Measurements from ENCODE around the gene HYI.
"Not testable (repeated sequence)": the region's sequence is repeated elsewhere in the genome, so short reads cannot be mapped to it uniquely, and the experiment has no call there.

HYI gene, protein sequence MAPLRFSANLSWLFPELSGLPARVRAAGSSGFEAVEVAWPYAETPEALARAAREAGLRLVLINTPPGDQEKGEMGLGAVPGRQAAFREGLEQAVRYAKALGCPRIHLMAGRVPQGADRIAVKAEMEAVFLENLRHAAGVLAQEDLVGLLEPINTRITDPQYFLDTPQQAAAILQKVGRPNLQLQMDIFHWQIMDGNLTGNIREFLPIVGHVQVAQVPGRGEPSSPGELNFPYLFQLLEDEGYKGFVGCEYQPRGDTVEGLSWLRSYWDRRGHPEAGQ

DNA sequence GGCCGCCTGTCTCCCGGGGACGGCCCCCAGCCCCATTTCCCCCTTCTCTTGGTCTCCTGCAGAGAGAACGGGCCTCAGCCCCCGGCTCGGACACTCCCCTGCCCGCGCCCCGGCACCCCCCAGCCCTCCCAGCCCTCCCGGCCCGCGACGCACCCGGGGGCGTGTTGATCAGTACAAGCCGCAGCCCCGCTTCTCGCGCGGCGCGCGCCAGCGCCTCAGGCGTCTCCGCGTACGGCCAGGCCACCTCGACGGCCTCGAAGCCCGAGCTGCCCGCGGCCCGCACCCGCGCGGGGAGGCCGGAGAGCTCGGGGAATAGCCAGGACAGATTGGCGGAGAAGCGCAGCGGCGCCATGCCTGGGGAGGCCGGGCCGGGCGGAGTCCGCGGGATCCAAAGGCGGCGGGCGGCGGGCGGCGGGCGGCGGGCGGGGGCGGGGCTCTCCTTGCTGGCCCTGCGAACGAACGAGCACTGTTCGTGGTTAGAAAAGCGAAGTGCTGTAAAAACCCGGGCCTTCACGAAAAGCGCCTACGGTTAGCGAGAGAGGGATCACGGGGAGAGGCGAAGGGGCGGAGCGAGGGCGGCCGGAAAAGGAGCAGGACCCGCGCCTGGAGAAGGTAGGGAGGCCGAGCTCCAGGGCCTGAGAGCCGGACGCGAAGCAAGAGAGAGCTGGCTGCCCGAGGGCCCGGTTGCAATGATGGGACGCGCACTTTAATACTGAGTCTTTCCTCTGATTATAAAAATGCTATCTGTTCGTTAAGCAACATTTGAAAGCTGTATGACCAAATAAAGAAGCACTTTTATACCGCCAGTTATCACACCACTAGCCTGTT, at the start of gene HYI:
Gene HYI, minus strand, starts transcription at position 490 of the 828 bp plus-strand sequence. Its CDS starts 138 bp downstream, at position 352.
- Histone ChIP-seq H3K27ac (ENCODE audit: low read depth in 2 of 2, low read length in 2 of 2) (peak within 1 kb of the TSS; percentile 92 to 94), H3K4me3 (ENCODE audit: low read length in 2 of 2) (peak within 1 kb of the TSS; percentile 67 to 84), H3K27me3 (ENCODE audit: control insufficient read depth in 2 of 2, insufficient read depth in 2 of 2, low read length in 2 of 2) (no peaks in the 10 kb centered on the region), H3K36me3 (ENCODE audit: control insufficient read depth in 2 of 2, insufficient read depth in 2 of 2, low read length in 2 of 2) (peaks cover 30 to 39% of the 10 kb centered on the region in 2 donors), H3K4me1 (ENCODE audit: control insufficient read depth in 2 of 2, insufficient read depth in 2 of 2, low read length in 2 of 2) (peaks cover 18 to 22% of the 10 kb centered on the region in 2 donors), H3K9me3 (ENCODE audit: control insufficient read depth in 2 of 2, low read length in 2 of 2) (no peaks in the 10 kb centered on the region), H3K9ac (ENCODE audit: low read depth in 1 of 2, low read length in 2 of 2) (peak within 1 kb of the TSS; percentile 67 to 72)

DNA sequence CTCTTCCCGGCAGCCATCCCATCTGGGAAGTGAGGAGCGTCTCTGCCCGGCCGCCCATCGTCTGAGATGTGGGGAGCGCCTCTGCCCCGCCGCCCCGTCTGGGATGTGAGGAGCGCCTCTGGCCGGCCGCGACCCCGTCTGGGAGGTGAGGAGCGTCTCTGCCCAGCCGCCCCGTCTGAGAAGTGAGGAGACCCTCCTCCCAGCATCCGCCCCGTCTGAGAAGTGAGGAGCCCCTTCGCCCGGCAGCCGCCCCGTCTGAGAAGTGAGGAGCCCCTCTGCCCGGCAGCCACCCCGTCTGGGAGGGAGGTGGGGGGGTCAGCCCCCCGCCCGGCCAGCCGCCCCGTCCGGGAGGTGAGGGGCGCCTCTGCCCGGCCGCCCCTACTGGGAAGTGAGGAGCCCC, 48.1 kb upstream of the HYI start:
- H3K9me3 ChIP-seq (ENCODE audit: control insufficient read depth in 2 of 2, low read length in 2 of 2); H3K4me1 ChIP-seq (ENCODE audit: control insufficient read depth in 2 of 2, insufficient read depth in 2 of 2, low read length in 2 of 2); H3K9ac ChIP-seq (ENCODE audit: low read depth in 1 of 2, low read length in 2 of 2); H3K27me3 ChIP-seq (ENCODE audit: control insufficient read depth in 2 of 2, insufficient read depth in 2 of 2, low read length in 2 of 2); H3K27ac ChIP-seq (ENCODE audit: low read depth in 2 of 2, low read length in 2 of 2); H3K36me3 ChIP-seq (ENCODE audit: control insufficient read depth in 2 of 2, insufficient read depth in 2 of 2, low read length in 2 of 2); H3K4me3 ChIP-seq (ENCODE audit: low read length in 2 of 2): not testable (repeated sequence)

DNA sequence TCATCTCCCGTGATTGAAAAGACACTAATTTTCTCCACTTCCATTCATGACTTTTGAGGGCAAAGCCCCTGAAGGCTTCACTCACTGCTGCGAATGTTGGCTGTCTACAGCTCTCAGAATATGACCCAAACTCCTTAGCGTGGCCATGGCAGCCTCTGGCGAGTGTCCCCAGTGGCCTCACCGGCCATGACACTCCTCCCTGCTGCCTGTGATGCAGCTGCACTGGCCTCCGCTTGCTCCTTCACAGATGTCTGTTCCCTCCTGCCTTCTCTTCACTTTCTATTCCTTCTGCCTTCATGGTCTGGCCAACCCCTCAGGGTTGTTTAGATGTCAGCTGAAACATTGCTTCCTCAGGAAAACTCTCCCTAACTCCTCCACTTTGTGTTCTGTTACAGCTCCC, 46.2 kb upstream of the HYI start:
- Histone ChIP-seq H3K27ac (ENCODE audit: low read depth in 2 of 2, low read length in 2 of 2) (no peak overlapping the region), H3K9ac (ENCODE audit: low read depth in 1 of 2, low read length in 2 of 2) (no peak overlapping the region), H3K36me3 (ENCODE audit: control insufficient read depth in 2 of 2, insufficient read depth in 2 of 2, low read length in 2 of 2) (no peaks in the 10 kb centered on the region), H3K27me3 (ENCODE audit: control insufficient read depth in 2 of 2, insufficient read depth in 2 of 2, low read length in 2 of 2) (no peaks in the 10 kb centered on the region), H3K4me1 (ENCODE audit: control insufficient read depth in 2 of 2, insufficient read depth in 2 of 2, low read length in 2 of 2) (no peaks in the 10 kb centered on the region), H3K4me3 (ENCODE audit: low read length in 2 of 2) (no peak overlapping the region), H3K9me3 (ENCODE audit: control insufficient read depth in 2 of 2, low read length in 2 of 2) (no peaks in the 10 kb centered on the region)

DNA sequence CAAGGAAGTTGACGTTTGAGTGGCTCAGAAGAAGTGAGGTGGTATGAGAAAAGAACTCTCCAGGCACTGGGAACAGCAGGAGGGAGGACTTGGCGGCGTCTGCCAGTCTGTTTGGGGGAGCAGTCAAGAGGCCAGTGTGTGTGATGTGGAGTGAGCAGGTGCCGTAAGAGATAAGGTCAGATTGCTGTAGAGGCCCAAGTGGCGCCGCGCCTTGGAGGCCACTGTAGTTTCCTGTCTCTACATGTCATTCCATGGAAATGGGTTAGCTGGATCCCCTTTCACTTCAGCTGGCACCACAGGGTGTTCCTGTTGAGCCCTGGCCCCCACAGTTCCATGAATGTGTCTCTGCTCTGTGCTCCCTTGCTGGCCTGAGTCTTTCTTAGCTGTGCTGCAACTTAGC, 41.5 kb upstream of the HYI start:
- Histone ChIP-seq H3K9ac (ENCODE audit: low read depth in 1 of 2, low read length in 2 of 2) (no peak overlapping the region), H3K27me3 (ENCODE audit: control insufficient read depth in 2 of 2, insufficient read depth in 2 of 2, low read length in 2 of 2) (no peaks in the 10 kb centered on the region), H3K4me3 (ENCODE audit: low read length in 2 of 2) (no peak overlapping the region), H3K27ac (ENCODE audit: low read depth in 2 of 2, low read length in 2 of 2) (no peak overlapping the region), H3K4me1 (ENCODE audit: control insufficient read depth in 2 of 2, insufficient read depth in 2 of 2, low read length in 2 of 2) (no peaks in the 10 kb centered on the region), H3K36me3 (ENCODE audit: control insufficient read depth in 2 of 2, insufficient read depth in 2 of 2, low read length in 2 of 2) (no peaks in the 10 kb centered on the region), H3K9me3 (ENCODE audit: control insufficient read depth in 2 of 2, low read length in 2 of 2) (peaks cover 0 to 2% of the 10 kb centered on the region in 2 donors)

DNA sequence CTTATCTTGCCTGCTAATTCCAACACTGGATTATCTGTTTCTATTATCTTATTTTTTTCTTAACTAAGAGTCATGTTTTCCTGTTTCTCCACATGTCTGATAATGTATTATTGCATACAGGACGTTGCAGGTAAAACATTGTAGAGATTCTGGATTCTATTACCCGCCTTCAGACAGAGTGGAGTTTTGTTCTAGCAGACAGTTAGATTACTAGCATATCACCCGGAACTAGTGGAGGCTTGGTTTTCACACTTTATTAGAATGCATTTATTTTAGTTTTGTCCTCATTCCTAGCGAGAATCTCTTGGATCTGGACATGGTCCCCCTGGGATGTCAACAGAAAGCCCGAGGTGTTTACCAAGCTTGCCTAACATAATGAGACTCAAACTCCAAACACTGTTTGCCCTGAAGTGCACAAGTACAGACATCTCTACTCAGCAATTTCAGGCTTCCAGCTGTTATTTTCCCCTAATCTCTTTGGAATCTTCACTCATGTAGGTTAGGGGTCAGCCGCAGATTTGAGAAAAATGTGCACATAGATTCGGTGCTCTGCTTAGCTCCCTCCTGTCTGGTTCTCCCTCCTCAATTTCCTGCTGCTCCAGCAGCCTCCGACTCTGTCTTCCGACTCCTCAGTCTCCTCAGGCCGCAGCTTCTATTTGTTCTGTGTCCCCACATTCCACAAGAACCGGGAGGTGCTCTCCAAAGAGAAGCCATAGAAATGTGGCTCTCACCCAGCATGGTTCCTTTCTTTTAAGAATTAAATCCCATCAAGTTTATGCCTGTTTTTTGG, 40.1 kb upstream of the HYI start:
- H3K4me3 ChIP-seq (ENCODE audit: low read length in 2 of 2), result no peak overlapping the region
- no peaks in the 10 kb centered on the region for H3K36me3 ChIP-seq (ENCODE audit: control insufficient read depth in 2 of 2, insufficient read depth in 2 of 2, low read length in 2 of 2)
- no peaks in the 10 kb centered on the region for H3K4me1 ChIP-seq (ENCODE audit: control insufficient read depth in 2 of 2, insufficient read depth in 2 of 2, low read length in 2 of 2)
- no peaks in the 10 kb centered on the region for H3K27me3 ChIP-seq (ENCODE audit: control insufficient read depth in 2 of 2, insufficient read depth in 2 of 2, low read length in 2 of 2)
- H3K27ac ChIP-seq (ENCODE audit: low read depth in 2 of 2, low read length in 2 of 2), result no peak overlapping the region
- no peak overlapping the region for H3K9ac ChIP-seq (ENCODE audit: low read depth in 1 of 2, low read length in 2 of 2)
- H3K9me3 ChIP-seq (ENCODE audit: control insufficient read depth in 2 of 2, low read length in 2 of 2), result peaks cover 0 to 2% of the 10 kb centered on the region in 2 donors

DNA sequence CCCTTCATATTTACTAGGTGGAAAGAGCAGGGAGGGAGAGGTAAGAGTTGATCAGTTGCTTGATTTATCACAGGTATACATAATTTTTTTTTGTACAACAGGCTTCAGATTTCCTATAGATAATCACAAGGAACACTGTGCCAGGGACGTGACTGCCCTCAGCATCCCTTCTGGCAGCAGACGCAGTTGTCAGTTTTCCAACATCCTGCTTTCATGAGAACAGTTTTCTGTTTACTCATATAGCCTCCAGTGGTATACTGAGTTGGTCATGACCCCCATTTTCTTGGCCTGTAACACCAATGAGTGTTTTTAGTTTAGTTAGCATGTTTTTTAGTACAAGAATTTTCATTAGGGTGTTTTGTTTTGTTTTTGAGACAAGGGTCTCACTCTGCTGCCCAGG, 39.1 kb upstream of the HYI start:
- no peak overlapping the region for H3K27ac ChIP-seq (ENCODE audit: low read depth in 2 of 2, low read length in 2 of 2)
- no peak overlapping the region for H3K9ac ChIP-seq (ENCODE audit: low read depth in 1 of 2, low read length in 2 of 2)
- H3K4me3 ChIP-seq (ENCODE audit: low read length in 2 of 2), result no peak overlapping the region
- H3K4me1 ChIP-seq (ENCODE audit: control insufficient read depth in 2 of 2, insufficient read depth in 2 of 2, low read length in 2 of 2), result no peaks in the 10 kb centered on the region
- no peaks in the 10 kb centered on the region for H3K27me3 ChIP-seq (ENCODE audit: control insufficient read depth in 2 of 2, insufficient read depth in 2 of 2, low read length in 2 of 2)
- peaks cover 2 to 6% of the 10 kb centered on the region in 2 donors for H3K9me3 ChIP-seq (ENCODE audit: control insufficient read depth in 2 of 2, low read length in 2 of 2)
- H3K36me3 ChIP-seq (ENCODE audit: control insufficient read depth in 2 of 2, insufficient read depth in 2 of 2, low read length in 2 of 2), result no peaks in the 10 kb centered on the region

DNA sequence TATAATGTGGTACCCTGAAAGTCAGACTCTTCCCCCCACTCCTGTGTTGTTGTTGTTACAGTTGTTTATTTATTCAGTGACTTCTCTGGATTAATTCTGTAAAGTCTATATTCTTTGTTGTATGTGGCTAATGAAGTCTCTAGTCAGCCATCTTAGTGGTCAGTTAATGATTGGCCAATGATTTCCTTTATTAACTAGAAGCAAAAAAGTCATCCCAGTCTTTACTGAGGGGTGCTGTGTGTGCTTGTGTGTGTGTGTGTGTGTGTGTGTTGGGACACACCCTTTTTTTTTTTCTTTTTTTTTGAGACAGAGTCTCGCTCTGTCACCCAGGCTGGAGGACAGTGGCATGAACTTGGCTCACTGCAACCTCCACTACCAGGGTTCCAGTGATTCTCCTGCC, 37.3 kb upstream of the HYI start:
- Histone ChIP-seq H3K36me3 (ENCODE audit: control insufficient read depth in 2 of 2, insufficient read depth in 2 of 2, low read length in 2 of 2) (no peaks in the 10 kb centered on the region), H3K4me3 (ENCODE audit: low read length in 2 of 2) (no peak overlapping the region), H3K9me3 (ENCODE audit: control insufficient read depth in 2 of 2, low read length in 2 of 2) (peaks cover 2 to 7% of the 10 kb centered on the region in 2 donors), H3K27ac (ENCODE audit: low read depth in 2 of 2, low read length in 2 of 2) (no peak overlapping the region), H3K9ac (ENCODE audit: low read depth in 1 of 2, low read length in 2 of 2) (no peak overlapping the region), H3K4me1 (ENCODE audit: control insufficient read depth in 2 of 2, insufficient read depth in 2 of 2, low read length in 2 of 2) (no peaks in the 10 kb centered on the region), H3K27me3 (ENCODE audit: control insufficient read depth in 2 of 2, insufficient read depth in 2 of 2, low read length in 2 of 2) (no peaks in the 10 kb centered on the region)

DNA sequence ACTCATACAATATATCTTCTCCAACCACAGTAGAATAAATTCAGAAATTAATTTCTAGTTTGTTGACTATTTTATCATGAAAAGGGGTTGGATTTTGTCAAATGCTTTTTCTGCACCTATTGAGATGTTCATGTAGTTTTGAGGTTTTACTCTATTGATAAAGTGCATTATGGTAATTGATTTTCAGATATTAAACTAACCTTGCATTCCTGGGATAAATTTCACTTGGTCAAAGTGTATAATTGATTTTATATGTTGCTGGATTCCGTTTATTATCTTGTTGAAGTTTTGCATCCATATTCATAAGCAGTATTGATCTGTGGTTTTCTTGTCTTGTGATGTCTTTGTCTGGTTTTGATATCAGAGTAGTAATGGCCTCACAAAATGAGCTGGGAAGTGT, 34.4 kb upstream of the HYI start:
- no peaks in the 10 kb centered on the region for H3K4me1 ChIP-seq (ENCODE audit: control insufficient read depth in 2 of 2, insufficient read depth in 2 of 2, low read length in 2 of 2)
- peaks cover 2 to 7% of the 10 kb centered on the region in 2 donors for H3K9me3 ChIP-seq (ENCODE audit: control insufficient read depth in 2 of 2, low read length in 2 of 2)
- H3K4me3 ChIP-seq (ENCODE audit: low read length in 2 of 2), result no peak overlapping the region
- H3K27me3 ChIP-seq (ENCODE audit: control insufficient read depth in 2 of 2, insufficient read depth in 2 of 2, low read length in 2 of 2), result no peaks in the 10 kb centered on the region
- H3K27ac ChIP-seq (ENCODE audit: low read depth in 2 of 2, low read length in 2 of 2), result no peak overlapping the region
- H3K36me3 ChIP-seq (ENCODE audit: control insufficient read depth in 2 of 2, insufficient read depth in 2 of 2, low read length in 2 of 2), result no peaks in the 10 kb centered on the region
- no peak overlapping the region for H3K9ac ChIP-seq (ENCODE audit: low read depth in 1 of 2, low read length in 2 of 2)

DNA sequence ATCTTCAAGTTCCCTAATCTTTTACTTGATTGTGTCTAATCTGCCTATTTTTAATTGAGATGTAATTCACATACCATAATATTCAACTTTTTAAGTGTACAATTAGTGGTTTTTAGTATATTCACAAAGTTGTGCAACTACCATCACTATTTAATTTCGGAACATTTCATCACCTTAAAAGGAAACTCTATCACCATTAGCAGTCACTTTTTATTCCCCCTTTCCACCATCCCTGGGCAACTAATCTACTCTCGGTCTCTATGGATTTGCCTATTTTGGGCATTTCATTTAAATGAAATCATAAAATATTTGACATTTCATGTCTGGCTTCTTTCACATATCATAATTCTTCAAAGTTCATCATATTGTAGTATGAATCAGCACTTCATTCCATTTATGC, 30.6 kb upstream of the HYI start:
- H3K27ac ChIP-seq (ENCODE audit: low read depth in 2 of 2, low read length in 2 of 2), result no peak overlapping the region
- H3K4me3 ChIP-seq (ENCODE audit: low read length in 2 of 2), result no peak overlapping the region
- peaks cover 0 to 7% of the 10 kb centered on the region in 2 donors for H3K9me3 ChIP-seq (ENCODE audit: control insufficient read depth in 2 of 2, low read length in 2 of 2)
- no peak overlapping the region for H3K9ac ChIP-seq (ENCODE audit: low read depth in 1 of 2, low read length in 2 of 2)
- no peaks in the 10 kb centered on the region for H3K36me3 ChIP-seq (ENCODE audit: control insufficient read depth in 2 of 2, insufficient read depth in 2 of 2, low read length in 2 of 2)
- peaks cover 0 to 2% of the 10 kb centered on the region in 2 donors for H3K4me1 ChIP-seq (ENCODE audit: control insufficient read depth in 2 of 2, insufficient read depth in 2 of 2, low read length in 2 of 2)
- no peaks in the 10 kb centered on the region for H3K27me3 ChIP-seq (ENCODE audit: control insufficient read depth in 2 of 2, insufficient read depth in 2 of 2, low read length in 2 of 2)

DNA sequence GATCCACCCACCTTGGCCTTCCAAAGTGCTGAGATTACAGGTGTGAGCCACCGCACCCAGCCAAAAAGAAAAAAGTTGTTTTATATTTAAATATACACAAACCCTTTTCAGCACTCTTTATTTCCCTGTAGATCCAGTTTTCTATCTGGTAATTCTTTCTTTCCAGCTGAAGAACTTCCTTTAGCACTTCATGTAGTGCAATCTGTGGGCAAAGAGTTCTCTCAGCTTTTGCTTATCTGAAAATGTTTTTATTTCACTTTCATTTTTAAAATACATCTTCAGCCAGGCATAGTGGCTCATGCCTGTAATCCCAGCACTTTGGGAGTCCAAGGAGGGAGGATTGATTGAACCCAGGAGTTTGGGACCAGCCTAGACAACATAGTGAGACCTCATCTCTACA, 28.5 kb upstream of the HYI start:
- no peak overlapping the region for H3K4me3 ChIP-seq (ENCODE audit: low read length in 2 of 2)
- H3K4me1 ChIP-seq (ENCODE audit: control insufficient read depth in 2 of 2, insufficient read depth in 2 of 2, low read length in 2 of 2), result peaks cover 0 to 2% of the 10 kb centered on the region in 2 donors
- H3K36me3 ChIP-seq (ENCODE audit: control insufficient read depth in 2 of 2, insufficient read depth in 2 of 2, low read length in 2 of 2), result no peaks in the 10 kb centered on the region
- H3K27ac ChIP-seq (ENCODE audit: low read depth in 2 of 2, low read length in 2 of 2), result no peak overlapping the region
- H3K9ac ChIP-seq (ENCODE audit: low read depth in 1 of 2, low read length in 2 of 2), result no peak overlapping the region
- H3K9me3 ChIP-seq (ENCODE audit: control insufficient read depth in 2 of 2, low read length in 2 of 2), result no peaks in the 10 kb centered on the region
- H3K27me3 ChIP-seq (ENCODE audit: control insufficient read depth in 2 of 2, insufficient read depth in 2 of 2, low read length in 2 of 2), result no peaks in the 10 kb centered on the region

Measured in mucosa of rectum (tissue), 2 donors.